Loucy (cell line): ENCODE results near the gene FGF11.

Experiments used
- H2AFZ ChIP-seq: fragments of 200-600 bp; sonication (generic); 2 replicates; pipeline ENCODE4 v1.6.0; 2016; ENCODE audit warnings: antibody characterized with exemption, mild to moderate bottlenecking, low read length, moderate library complexity
- H3F3A ChIP-seq: fragments of 200-600 bp; 2 replicates; pipeline ENCODE4 v1.6.0; 2016; ENCODE audit warnings: antibody characterized with exemption, low read depth, mild to moderate bottlenecking
- H3K27me3 ChIP-seq: fragments of 200-600 bp; sonication (generic); 2 replicates; pipeline ENCODE4 v1.6.1; 2014; ENCODE audit warnings: low read length, mild to moderate bottlenecking; ENCODE audit not compliant: insufficient read depth, poor library complexity, severe bottlenecking
- H3K36me3 ChIP-seq: fragments of 200-600 bp; sonication (generic); 2 replicates; pipeline ENCODE4 v1.6.1; 2016; ENCODE audit warnings: low read length; ENCODE audit not compliant: insufficient read depth
- H3K4me1 ChIP-seq: fragments of 200-600 bp; sonication (generic); 2 replicates; pipeline ENCODE4 v1.5.1; 2014; ENCODE audit warnings: low read length, mild to moderate bottlenecking; ENCODE audit not compliant: insufficient read depth, poor library complexity, severe bottlenecking
- H3K4me2 ChIP-seq: fragments of 200-600 bp; sonication (generic); 2 replicates; pipeline ENCODE4 v1.6.0; 2014; ENCODE audit warnings: antibody characterized with exemption, low read length, low read depth, mild to moderate bottlenecking; ENCODE audit not compliant: poor library complexity, severe bottlenecking
- H3K4me3 ChIP-seq: fragments of 200-600 bp; sonication (generic); 2 replicates; pipeline ENCODE4 v1.5.1; 2014; ENCODE audit warnings: low read length, mild to moderate bottlenecking, mixed read lengths; ENCODE audit not compliant: poor library complexity, severe bottlenecking
- H3K79me2 ChIP-seq: fragments of 200-600 bp; sonication (generic); 2 replicates; pipeline ENCODE4 v1.6.1; 2014; ENCODE audit warnings: low read length; ENCODE audit not compliant: insufficient read depth
- H3K9ac ChIP-seq: fragments of 200-600 bp; sonication (generic); 2 replicates; pipeline ENCODE4 v1.6.0; 2014; ENCODE audit warnings: mild to moderate bottlenecking, low read depth, low read length, moderate library complexity; ENCODE audit not compliant: poor library complexity, severe bottlenecking
- H3K9me2 ChIP-seq: fragments of 200-600 bp; sonication (generic); replicated peaks from 2 replicates; pipeline ENCODE4 v1.6.1; 2016; ENCODE audit warnings: low read depth, low read length, mixed read lengths
- H3K9me3 ChIP-seq: fragments of 200-600 bp; sonication (generic); 2 replicates; pipeline ENCODE4 v1.6.1; 2014; ENCODE audit warnings: mild to moderate bottlenecking, antibody characterized with exemption, low read length, low read depth; ENCODE audit not compliant: insufficient read depth
- H4K20me1 ChIP-seq: fragments of 200-600 bp; sonication (generic); 2 replicates; pipeline ENCODE4 v1.6.0; 2014; ENCODE audit warnings: antibody characterized with exemption, low read length, mild to moderate bottlenecking; ENCODE audit not compliant: insufficient read depth, poor library complexity, severe bottlenecking
- EZH2phosphoT487 ChIP-seq: fragments of 200-600 bp; IDR thresholded peaks from 2 replicates; pipeline ENCODE4 v1.6.1; 2018; ENCODE audit warnings: antibody characterized with exemption, mild to moderate bottlenecking, moderate library complexity, borderline replicate concordance
- TF ChIP-seq, protein P1 (sequence below): fragments of 200-600 bp; sonication (generic); conservative IDR thresholded peaks from 2 replicates; pipeline ENCODE4 v1.5.1; 2014; ENCODE audit warnings: mild to moderate bottlenecking, antibody characterized with exemption, low read length

FGF11 gene

DNA sequence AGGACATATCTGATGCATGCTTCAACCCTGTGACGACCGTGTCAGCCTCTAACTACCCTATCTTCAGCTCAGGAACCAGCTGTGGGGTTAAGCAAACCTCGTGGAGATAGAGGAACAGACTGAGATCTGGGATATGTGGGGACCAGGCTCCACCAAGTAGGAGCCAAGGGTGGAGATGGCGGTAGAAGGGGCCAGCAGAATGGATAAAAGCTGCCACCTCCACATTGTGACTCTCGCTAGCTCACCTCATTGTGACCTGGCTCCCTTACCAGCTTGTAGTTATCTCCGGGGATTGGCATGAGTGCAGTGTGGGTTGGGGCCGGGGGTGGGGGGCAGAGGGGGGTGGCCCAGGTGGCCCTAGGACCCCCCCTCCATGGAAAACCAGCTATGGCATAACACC is 14.0 kb upstream of the FGF11 start, which contains the start of gene SPEM2:
TSS of gene SPEM2 (plus strand) at position 301 of the 400 bp plus-strand sequence. CDS start at position 374, 73 bp downstream.
- Histone ChIP-seq H3K27me3 (no peaks in the 10 kb centered on the region), H3K4me2 (no peak within 1 kb of the TSS), H4K20me1 (no peaks in the 10 kb centered on the region), H3K9me2 (no peaks in the 10 kb centered on the region), H3K79me2 (no peaks in the 10 kb centered on the region), H3K9me3 (no peaks in the 10 kb centered on the region), H3K4me1 (no peaks in the 10 kb centered on the region), H3K9ac (no peak within 1 kb of the TSS), H2AFZ (no peak within 1 kb of the TSS), H3F3A (no peaks in the 10 kb centered on the region), H3K36me3 (no peaks in the 10 kb centered on the region), H3K4me3 (no peak within 1 kb of the TSS)
- TF ChIP-seq, protein P1, sequence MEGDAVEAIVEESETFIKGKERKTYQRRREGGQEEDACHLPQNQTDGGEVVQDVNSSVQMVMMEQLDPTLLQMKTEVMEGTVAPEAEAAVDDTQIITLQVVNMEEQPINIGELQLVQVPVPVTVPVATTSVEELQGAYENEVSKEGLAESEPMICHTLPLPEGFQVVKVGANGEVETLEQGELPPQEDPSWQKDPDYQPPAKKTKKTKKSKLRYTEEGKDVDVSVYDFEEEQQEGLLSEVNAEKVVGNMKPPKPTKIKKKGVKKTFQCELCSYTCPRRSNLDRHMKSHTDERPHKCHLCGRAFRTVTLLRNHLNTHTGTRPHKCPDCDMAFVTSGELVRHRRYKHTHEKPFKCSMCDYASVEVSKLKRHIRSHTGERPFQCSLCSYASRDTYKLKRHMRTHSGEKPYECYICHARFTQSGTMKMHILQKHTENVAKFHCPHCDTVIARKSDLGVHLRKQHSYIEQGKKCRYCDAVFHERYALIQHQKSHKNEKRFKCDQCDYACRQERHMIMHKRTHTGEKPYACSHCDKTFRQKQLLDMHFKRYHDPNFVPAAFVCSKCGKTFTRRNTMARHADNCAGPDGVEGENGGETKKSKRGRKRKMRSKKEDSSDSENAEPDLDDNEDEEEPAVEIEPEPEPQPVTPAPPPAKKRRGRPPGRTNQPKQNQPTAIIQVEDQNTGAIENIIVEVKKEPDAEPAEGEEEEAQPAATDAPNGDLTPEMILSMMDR, result no peak
- no peak for TF ChIP-seq EZH2phosphoT487

DNA sequence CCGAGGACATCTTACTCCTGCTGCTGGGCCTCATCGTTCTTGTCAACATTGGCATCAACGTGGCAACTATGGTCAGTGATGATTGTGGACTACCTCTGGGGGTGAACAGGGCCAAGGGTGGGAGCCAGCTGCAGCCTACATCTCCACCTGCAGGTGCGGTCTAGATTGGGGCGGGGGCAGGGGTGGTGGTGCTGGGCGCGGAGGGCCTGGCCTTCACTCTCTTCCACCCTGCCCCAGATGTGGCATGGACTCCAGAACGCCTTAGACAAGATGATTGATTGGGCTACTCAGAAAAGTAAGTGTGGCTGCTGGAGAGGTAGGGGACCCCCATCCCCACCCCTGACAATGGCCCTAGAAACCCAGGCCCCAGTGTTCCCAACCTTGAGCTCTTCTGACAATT is 13.6 kb upstream of the FGF11 start:
- no peaks in the 10 kb centered on the region for H3K79me2 ChIP-seq
- no peaks in the 10 kb centered on the region for H3K36me3 ChIP-seq
- no peaks in the 10 kb centered on the region for H3K27me3 ChIP-seq
- H3K4me3 ChIP-seq, result no peak overlapping the region
- H3K9ac ChIP-seq, result no peak overlapping the region
- no peaks in the 10 kb centered on the region for H4K20me1 ChIP-seq
- H3F3A ChIP-seq, result no peaks in the 10 kb centered on the region
- TF ChIP-seq, protein P1, result no peak
- TF ChIP-seq EZH2phosphoT487, result no peak
- H3K9me3 ChIP-seq, result no peaks in the 10 kb centered on the region
- no peaks in the 10 kb centered on the region for H3K9me2 ChIP-seq
- H3K4me2 ChIP-seq, result no peak overlapping the region
- no peaks in the 10 kb centered on the region for H3K4me1 ChIP-seq
- H2AFZ ChIP-seq, result no peak overlapping the region

DNA sequence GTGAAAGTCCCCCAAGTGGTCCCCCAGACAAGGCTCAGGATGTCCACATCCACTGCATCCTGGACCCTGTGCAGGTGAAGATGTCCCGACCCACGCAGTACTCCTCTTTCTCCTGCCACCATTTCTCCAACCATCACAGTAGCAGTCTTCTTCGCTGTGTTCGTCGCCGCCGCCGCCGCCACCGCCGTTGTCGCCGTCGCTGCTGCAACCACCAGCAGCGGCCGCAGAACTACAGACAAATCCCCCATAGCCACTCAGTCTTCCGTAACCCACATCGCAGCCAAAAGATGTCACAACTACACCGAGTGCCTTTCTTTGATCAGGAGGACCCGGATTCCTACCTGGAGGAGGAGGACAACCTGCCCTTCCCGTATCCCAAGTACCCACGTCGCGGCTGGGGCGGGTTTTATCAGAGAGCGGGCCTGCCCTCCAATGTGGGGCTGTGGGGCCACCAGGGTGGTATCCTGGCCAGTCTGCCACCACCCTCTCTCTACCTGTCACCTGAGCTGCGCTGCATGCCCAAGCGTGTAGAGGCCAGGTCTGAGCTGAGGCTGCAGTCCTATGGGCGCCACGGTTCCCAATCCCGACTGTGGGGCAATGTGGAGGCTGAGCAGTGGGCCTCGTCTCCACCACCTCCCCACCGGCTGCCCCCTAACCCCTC is 13.0 kb upstream of the FGF11 start:
- Histone ChIP-seq H3K4me3 (no peak overlapping the region), H3K9me2 (no peaks in the 10 kb centered on the region), H3K4me2 (no peak overlapping the region), H3F3A (no peaks in the 10 kb centered on the region), H3K4me1 (no peaks in the 10 kb centered on the region), H3K9ac (no peak overlapping the region), H3K27me3 (no peaks in the 10 kb centered on the region), H4K20me1 (no peaks in the 10 kb centered on the region), H3K9me3 (no peaks in the 10 kb centered on the region), H2AFZ (no peak overlapping the region), H3K79me2 (no peaks in the 10 kb centered on the region), H3K36me3 (no peaks in the 10 kb centered on the region)
- TF ChIP-seq EZH2phosphoT487, result no peak
- TF ChIP-seq, protein P1, result no peak
